MG63 (cell line): ENCODE results near the gene TDRD6. TPM values are rescaled to one million over a fixed set of nuclear protein-coding genes. Genes with fewer than 3 reads are reported as not detected.
"Not testable (repeated sequence)": the region's sequence is repeated elsewhere in the genome, so short reads cannot be mapped to it uniquely, and the experiment has no call there.

Experiments
- DNase-seq: peaks from one replicate; pipeline ENCODE4 v3.0.0-alpha.2; 2020
- H3K27me3 ChIP-seq: fragments of 250-450 bp; sonication (Bioruptor Pico); 2 replicates; pipeline ENCODE4 v1.5.1; 2020; ENCODE audit warnings: mild to moderate bottlenecking, moderate library complexity
- H3K36me3 ChIP-seq: fragments of 250-450 bp; sonication (Bioruptor Pico); 2 replicates; pipeline ENCODE4 v1.5.1; 2020; ENCODE audit warnings: mild to moderate bottlenecking, moderate library complexity
- H3K4me3 ChIP-seq: fragments of 250-450 bp; sonication (Bioruptor Pico); 2 replicates; pipeline ENCODE4 v1.5.1; 2020; ENCODE audit warnings: mild to moderate bottlenecking, moderate library complexity
- H3K9me3 ChIP-seq: fragments of 250-450 bp; sonication (Bioruptor Pico); 2 replicates; pipeline ENCODE4 v1.5.1; 2020; ENCODE audit warnings: mild to moderate bottlenecking, moderate library complexity
- total RNA-seq: library from RNA; depleted of rRNA; stranded (reverse); fragments of >200 nt; shearing (Covaris generic); gene quantifications from 2 replicates; pipeline ENCODE4 v1.2.3, GENCODE V29; 2014; ENCODE audit warnings: low replicate concordance; rRNA removed

TDRD6 gene
- not detected in 2 replicates for total RNA-seq

- Histone ChIP-seq H3K9me3 (no peaks in the 10 kb centered on the region), H3K36me3 (no peaks in the 10 kb centered on the region), H3K27me3 (no peaks in the 10 kb centered on the region), H3K4me3 (no peak within 1 kb of the TSS)
- DNase-seq: no peak
Observed at GRCh38 chr6:46687619-46688097, at the start of gene TDRD6. TSS of gene TDRD6 (plus strand) at chr6:46687885. CDS start at chr6:46688129, 244 bp downstream.

GRCh38 chr6:46637933-46638332 lies 49.8 kb upstream of the TDRD6 start:
- Histone ChIP-seq H3K27me3 (no peaks in the 10 kb centered on the region), H3K36me3 (no peaks in the 10 kb centered on the region), H3K9me3 (no peaks in the 10 kb centered on the region), H3K4me3 (no peak overlapping the region)
- no peak for DNase-seq

- Histone ChIP-seq H3K27me3 (no peaks in the 10 kb centered on the region), H3K9me3 (no peaks in the 10 kb centered on the region), H3K36me3 (no peaks in the 10 kb centered on the region), H3K4me3 (no peak overlapping the region)
- no peak for DNase-seq
Observed at GRCh38 chr6:46638650-46639049, 49.0 kb upstream of the TDRD6 start.

GRCh38 chr6:46642928-46643751 lies 44.5 kb upstream of the TDRD6 start:
- Histone ChIP-seq H3K4me3 (no peak overlapping the region), H3K9me3 (no peaks in the 10 kb centered on the region), H3K27me3 (no peaks in the 10 kb centered on the region), H3K36me3 (no peaks in the 10 kb centered on the region)
- no peak for DNase-seq

- H3K36me3 ChIP-seq: no peaks in the 10 kb centered on the region
- no peak overlapping the region for H3K4me3 ChIP-seq
- no peaks in the 10 kb centered on the region for H3K27me3 ChIP-seq
- no peak for DNase-seq
- H3K9me3 ChIP-seq: no peaks in the 10 kb centered on the region
Observed at GRCh38 chr6:46645265-46645664, 42.4 kb upstream of the TDRD6 start.

- H3K36me3 ChIP-seq, DNase-seq, H3K27me3 ChIP-seq, H3K4me3 ChIP-seq, H3K9me3 ChIP-seq: not testable (repeated sequence)
Observed at GRCh38 chr6:46648108-46648507, 39.6 kb upstream of the TDRD6 start.

GRCh38 chr6:46648869-46649492 lies 38.7 kb upstream of the TDRD6 start:
- Histone ChIP-seq H3K4me3 (no peak overlapping the region), H3K27me3 (no peaks in the 10 kb centered on the region), H3K9me3 (no peaks in the 10 kb centered on the region), H3K36me3 (no peaks in the 10 kb centered on the region)
- no peak for DNase-seq

GRCh38 chr6:46651006-46651405 lies 36.7 kb upstream of the TDRD6 start:
- Histone ChIP-seq H3K27me3 (no peaks in the 10 kb centered on the region), H3K9me3 (no peaks in the 10 kb centered on the region), H3K36me3 (no peaks in the 10 kb centered on the region), H3K4me3 (no peak overlapping the region)
- DNase-seq: no peak

- Histone ChIP-seq H3K36me3 (no peaks in the 10 kb centered on the region), H3K4me3 (peak overlapping the region; percentile 86), H3K27me3 (no peaks in the 10 kb centered on the region), H3K9me3 (no peaks in the 10 kb centered on the region)
- no peak for DNase-seq
Observed at GRCh38 chr6:46651816-46652215, 35.9 kb upstream of the TDRD6 start.

- Histone ChIP-seq H3K36me3 (no peaks in the 10 kb centered on the region), H3K4me3 (peak overlapping the region; percentile 86), H3K27me3 (no peaks in the 10 kb centered on the region), H3K9me3 (no peaks in the 10 kb centered on the region)
- DNase-seq: no peak
Observed at GRCh38 chr6:46652232-46652602, 35.5 kb upstream of the TDRD6 start.

GRCh38 chr6:46652603-46653438 lies 34.9 kb upstream of the TDRD6 start, which contains the start of the genes CYP39A1 and SLC25A27:
TSS of gene CYP39A1 (minus strand) at chr6:46652818. CDS start at chr6:46652582, 236 bp downstream.
TSS of gene SLC25A27 (plus strand) at chr6:46652975. CDS start at chr6:46653193, 218 bp downstream.
- peak within 1 kb of the TSS; percentile 86 for H3K4me3 ChIP-seq
- DNase-seq: peak; percentile 83
- no peaks in the 10 kb centered on the region for H3K36me3 ChIP-seq
- no peaks in the 10 kb centered on the region for H3K9me3 ChIP-seq
- no peaks in the 10 kb centered on the region for H3K27me3 ChIP-seq

GRCh38 chr6:46653439-46654195 lies 34.1 kb upstream of the TDRD6 start:
- Histone ChIP-seq H3K9me3 (no peaks in the 10 kb centered on the region), H3K27me3 (no peaks in the 10 kb centered on the region), H3K4me3 (peak overlapping the region; percentile 86), H3K36me3 (no peaks in the 10 kb centered on the region)
- DNase-seq: no peak

GRCh38 chr6:46655803-46656202 lies 31.9 kb upstream of the TDRD6 start:
- DNase-seq: no peak
- no peaks in the 10 kb centered on the region for H3K36me3 ChIP-seq
- no peaks in the 10 kb centered on the region for H3K9me3 ChIP-seq
- no peaks in the 10 kb centered on the region for H3K27me3 ChIP-seq
- no peak overlapping the region for H3K4me3 ChIP-seq

GRCh38 chr6:46657642-46658041 lies 30.0 kb upstream of the TDRD6 start:
- no peaks in the 10 kb centered on the region for H3K36me3 ChIP-seq

GRCh38 chr6:46661483-46661882 lies 26.2 kb upstream of the TDRD6 start:
- Histone ChIP-seq H3K9me3 (no peaks in the 10 kb centered on the region), H3K4me3 (no peak overlapping the region), H3K36me3 (no peaks in the 10 kb centered on the region), H3K27me3 (no peaks in the 10 kb centered on the region)
- DNase-seq: no peak

More at GRCh38 chr6:46657642-46658041, 30.0 kb upstream of the TDRD6 start:
- H3K27me3 ChIP-seq: no peaks in the 10 kb centered on the region
- H3K4me3 ChIP-seq: no peak overlapping the region
- no peaks in the 10 kb centered on the region for H3K9me3 ChIP-seq
- no peak for DNase-seq

GRCh38 chr6:46667377-46667776 lies 20.3 kb upstream of the TDRD6 start:
- no peaks in the 10 kb centered on the region for H3K36me3 ChIP-seq
- no peaks in the 10 kb centered on the region for H3K9me3 ChIP-seq
- DNase-seq: no peak
- no peaks in the 10 kb centered on the region for H3K27me3 ChIP-seq
- H3K4me3 ChIP-seq: no peak overlapping the region
